Transverse colon (tissue), 4 donors: ENCODE measurements around the gene RSRC2. TPM values are rescaled to one million over a fixed set of nuclear protein-coding genes. Genes with fewer than 3 reads are reported as not detected.
"Not testable (repeated sequence)": the region's sequence is repeated elsewhere in the genome, so short reads cannot be mapped to it uniquely, and the experiment has no call there.

Source experiments
- DNase-seq: peaks from one replicate; pipeline ENCODE4 v3.0.0-alpha.2; 2019
- H3K27ac ChIP-seq, 4 donors: fragments of 200-600 bp; sonication (generic); 2 replicates each; pipeline ENCODE4 v1.5.1; 2016 to 2018; ENCODE audit warnings: inconsistent platforms in 4 of 4
- H3K27me3 ChIP-seq: fragments of 200-600 bp; sonication (generic); 2 replicates; pipeline ENCODE4 v1.5.1; 2017; ENCODE audit warnings: inconsistent platforms
- H3K36me3 ChIP-seq, 4 donors: fragments of 200-600 bp; sonication (generic); 2 replicates each; pipeline ENCODE4 v1.5.1; 2017 to 2019; ENCODE audit warnings: inconsistent platforms in 4 of 4
- H3K4me1 ChIP-seq, 4 donors: fragments of 200-600 bp; sonication (generic); 2 replicates each; pipeline ENCODE4 v1.5.1; 2017 to 2020; ENCODE audit warnings: inconsistent platforms in 4 of 4
- H3K4me3 ChIP-seq, 4 donors: fragments of 200-600 bp; sonication (generic); 1 replicate in 1 of 4; 2 replicates in 3 of 4; pipeline versions ENCODE4 v1.5.1 to v1.6.1; 2017 to 2019; ENCODE audit warnings: inconsistent platforms in 4 of 4
- H3K9me3 ChIP-seq, 2 donors: fragments of 200-600 bp; sonication (generic); 2 replicates each; pipeline ENCODE4 v1.5.1; 2017 to 2019; ENCODE audit warnings: inconsistent platforms in 2 of 2
- CTCF ChIP-seq, 5 experiments: fragments of 200-600 bp in 3 of 5; fragments of 450-650 bp in 2 of 5; sonication (generic) in 3 of 5; IDR thresholded peaks; 1 replicate in 2 of 5; 2 replicates in 3 of 5; pipeline ENCODE4 v1.5.1; 2016 to 2017; ENCODE audit warnings: antibody characterized with exemption in 5 of 5, inconsistent platforms in 3 of 5, mild to moderate bottlenecking in 2 of 5, moderate library complexity in 1 of 5
- EP300 ChIP-seq: sonication (generic); formaldehyde crosslinking; IDR thresholded peaks from one replicate; pipeline ENCODE4 v1.6.1; 2017; ENCODE audit warnings: antibody characterized with exemption, low read depth
- POLR2A ChIP-seq: fragments of 450-650 bp; IDR thresholded peaks from one replicate; pipeline ENCODE4 v1.6.1; 2016; ENCODE audit warnings: antibody characterized with exemption, mild to moderate bottlenecking, moderate library complexity
- POLR2AphosphoS5 ChIP-seq, 3 donors: sonication (generic); formaldehyde crosslinking; IDR thresholded peaks; one replicate each; pipeline ENCODE4 v1.6.1; 2016; ENCODE audit warnings: antibody characterized with exemption in 3 of 3
- WGBS, 2 donors: methylation state at CpG; one replicate each; pipeline ENCODE4 v1.1.5; 2018; ENCODE audit warnings: low coverage in 1 of 2; 5-methylcytosine and 5-hydroxymethylcytosine counted together
- in situ Hi-C, 4 donors: fragments of 200-750 bp; cut with MboI; loops; one replicate each; pipeline versions ENCODE4 v1.15.0 to v1.15.1; 2017; ENCODE audit warnings: low sequenced_read_pairs in 3 of 4, low pct_ligation_motif_present in 1 of 4, low pct_unique_long_range_greater_than_20kb in 1 of 4
- intact Hi-C: fragments of 100-400 bp; cut with DNase I; formaldehyde crosslinking; loops from one replicate; pipeline ENCODE4 v1.15.1; 2023; ENCODE audit warnings: low total_unique reads
- total RNA-seq, 4 donors: library from RNA; depleted of rRNA; stranded (reverse); fragments of >200 nt; gene quantifications; one replicate each; pipeline ENCODE4 v1.1.0, GENCODE V29; 2016

The RSRC2 gene
- total RNA-seq, 4 donors from 2014 or later: 73.4 to 251 (median 99.7) TPM

DNA sequence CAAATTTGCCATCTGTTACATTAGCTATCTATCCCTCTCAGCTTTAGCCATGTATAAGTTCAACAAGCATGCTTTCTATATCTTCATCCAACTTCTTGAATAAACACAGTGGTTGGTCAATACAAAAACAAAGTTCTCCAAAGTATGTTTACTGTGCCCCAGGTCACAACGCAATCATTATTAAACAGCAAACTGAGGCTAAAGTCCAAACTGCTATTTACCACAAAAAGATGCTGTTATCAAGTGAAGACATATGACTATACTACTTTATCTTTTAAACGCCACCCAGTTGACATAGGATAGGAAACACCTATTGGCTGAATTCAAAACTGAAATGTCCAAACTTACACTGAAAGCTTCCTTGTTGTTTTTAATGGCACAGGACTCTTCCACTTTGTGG is 37.7 kb downstream of the RSRC2 start:
- no peak for DNase-seq

DNA sequence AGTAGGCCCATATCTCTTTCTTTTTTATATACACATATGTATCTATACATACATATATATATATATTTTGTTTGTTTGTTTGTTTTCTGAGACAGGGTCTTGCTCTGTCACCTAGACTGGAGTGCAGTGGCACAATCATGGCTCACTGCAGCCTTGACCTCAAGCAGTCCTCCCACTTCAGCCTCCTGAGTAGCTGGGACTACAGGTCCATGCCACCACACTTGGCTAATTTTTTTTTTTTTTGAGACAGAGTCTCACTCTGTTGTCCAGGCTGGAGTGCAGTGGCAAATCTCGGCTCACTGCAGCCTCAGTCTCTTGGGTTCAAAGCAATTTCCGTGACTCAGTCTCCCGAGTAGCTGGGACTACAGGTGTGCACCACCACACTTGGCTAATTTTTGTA is 38.9 kb downstream of the RSRC2 start:
- H3K4me3 ChIP-seq, H3K9me3 ChIP-seq, intact Hi-C loops, DNase-seq, H3K27me3 ChIP-seq, H3K27ac ChIP-seq, H3K4me1 ChIP-seq, in situ Hi-C loops: not testable (repeated sequence)
- 93% methylated on average over 3 of the region's 3 CpGs; no CpG with 5 or more reads in 1 of the 2 donors for WGBS, 2 donors
- H3K36me3 ChIP-seq: peaks cover 0 to 75% (median 28%) of the 10 kb centered on the region in 4 donors

More for the DNA sequence above, 37.7 kb downstream of the RSRC2 start:
- intact Hi-C loops: no loop called here
- Histone ChIP-seq H3K27me3 (no peaks in the 10 kb centered on the region), H3K27ac (no peak overlapping the region), H3K36me3 (peaks cover 0 to 67% (median 23%) of the 10 kb centered on the region in 4 donors), H3K4me1 (no peaks in the 10 kb centered on the region), H3K4me3 (no peak overlapping the region), H3K9me3 (no peaks in the 10 kb centered on the region)
- 92 to 93% methylated on average over 2 of the region's 2 CpGs for WGBS, 2 donors
- in situ Hi-C loops: no loop called here
- no peak for TF ChIP-seq EP300
- no peak for TF ChIP-seq POLR2AphosphoS5 (IDR thresholded peaks at IDR 0.05)
- TF ChIP-seq CTCF (IDR thresholded peaks at IDR 0.05): no peak
- no peak for TF ChIP-seq POLR2A

GRCh38 chr12:122486805-122487426 is 39.8 kb downstream of the RSRC2 start:
- H3K27me3 ChIP-seq: no peaks in the 10 kb centered on the region
- TF ChIP-seq POLR2A: no peak
- no peak for TF ChIP-seq EP300
- TF ChIP-seq POLR2AphosphoS5 (IDR thresholded peaks at IDR 0.05): no peak
- TF ChIP-seq CTCF (IDR thresholded peaks at IDR 0.05): no peak
- no peaks in the 10 kb centered on the region for H3K4me1 ChIP-seq
- in situ Hi-C loops: no loop called here
- intact Hi-C loops: no loop called here
- H3K9me3 ChIP-seq: no peaks in the 10 kb centered on the region
- H3K4me3 ChIP-seq: no peak overlapping the region
- H3K27ac ChIP-seq: no peak overlapping the region
- no peak for DNase-seq
- H3K36me3 ChIP-seq: peaks cover 0 to 82% (median 31%) of the 10 kb centered on the region in 4 donors
- 91 to 92% methylated on average over 3 to 7 of the region's 7 CpGs for WGBS, 2 donors

- H3K27ac ChIP-seq, H3K27me3 ChIP-seq, intact Hi-C loops, DNase-seq, H3K4me3 ChIP-seq, H3K4me1 ChIP-seq, in situ Hi-C loops, H3K9me3 ChIP-seq: not testable (repeated sequence)
- 92 to 100% methylated on average over 2 to 6 of the region's 6 CpGs for WGBS, 2 donors
- peaks cover 0 to 88% (median 35%) of the 10 kb centered on the region in 4 donors for H3K36me3 ChIP-seq
These were observed 40.4 kb downstream of the RSRC2 start for GRCh38 chr12:122486360-122486759.

DNA sequence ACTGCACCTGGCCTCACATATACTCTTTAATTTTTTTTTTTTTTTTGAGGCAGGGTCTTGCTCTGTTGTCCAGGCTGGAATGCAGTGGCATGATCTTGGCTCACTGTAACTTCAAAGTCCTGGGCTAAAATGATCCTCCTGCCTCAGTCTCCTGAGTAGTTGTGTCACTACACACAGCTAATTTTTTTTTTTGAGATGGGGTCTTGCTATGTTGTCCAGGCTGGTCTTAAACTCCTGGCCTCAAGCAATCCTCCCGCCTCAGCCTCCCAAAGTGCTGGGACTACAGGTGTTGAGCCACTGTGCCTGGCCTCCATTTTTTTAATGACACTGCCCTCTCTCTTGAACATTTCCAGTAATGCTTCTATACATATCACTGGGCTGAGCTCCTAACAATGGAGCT is 42.4 kb downstream of the RSRC2 start:
- intact Hi-C loops, H3K27me3 ChIP-seq, in situ Hi-C loops, H3K4me1 ChIP-seq, DNase-seq, H3K27ac ChIP-seq, H3K4me3 ChIP-seq, H3K9me3 ChIP-seq: not testable (repeated sequence)
- H3K36me3 ChIP-seq: peaks cover 0 to 91% (median 41%) of the 10 kb centered on the region in 4 donors
- WGBS, 2 donors: 95% methylated on average over 1 of the region's 1 CpG; no CpG with 5 or more reads in 1 of the 2 donors

DNA sequence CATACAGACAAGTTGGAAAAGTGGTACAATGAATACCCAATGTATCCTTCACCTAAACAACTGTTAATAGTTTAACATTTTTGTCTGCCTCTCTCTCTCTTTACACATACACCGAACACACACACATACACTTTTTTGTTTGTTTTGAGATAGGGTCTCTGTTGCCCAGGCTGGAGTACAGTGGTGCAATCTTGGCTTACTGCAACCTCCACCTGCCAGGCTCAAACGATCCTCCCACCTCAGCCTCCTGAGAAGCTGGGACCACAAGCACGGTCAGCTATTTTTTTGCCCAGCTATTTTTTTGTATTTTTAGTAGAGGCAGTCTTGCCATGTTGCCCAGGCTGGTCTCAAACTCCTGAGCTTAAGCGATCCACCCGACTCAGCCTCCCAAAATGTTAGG is 42.8 kb downstream of the RSRC2 start:
- intact Hi-C loops: no loop called here
- Histone ChIP-seq H3K27me3 (no peaks in the 10 kb centered on the region), H3K4me1 (no peaks in the 10 kb centered on the region), H3K9me3 (no peaks in the 10 kb centered on the region), H3K4me3 (no peak overlapping the region), H3K27ac (no peak overlapping the region), H3K36me3 (peaks cover 0 to 91% (median 43%) of the 10 kb centered on the region in 4 donors)
- in situ Hi-C loops: no loop called here
- no peak for DNase-seq
- no peak for TF ChIP-seq CTCF (IDR thresholded peaks at IDR 0.05)
- TF ChIP-seq EP300: no peak
- no peak for TF ChIP-seq POLR2A
- 87 to 95% methylated on average over 3 to 5 of the region's 5 CpGs for WGBS, 2 donors
